Thoracic aorta (tissue), 2 donors: ENCODE measurements around the gene GCNT2. TPM values are rescaled to one million over a fixed set of nuclear protein-coding genes. Genes with fewer than 3 reads are reported as not detected.
"Not testable (repeated sequence)": the region's sequence is repeated elsewhere in the genome, so short reads cannot be mapped to it uniquely, and the experiment has no call there.

Source experiments
- ATAC-seq: fragments of 150-250 bp; one replicate; pipeline ENCODE4 v1.8.0; 2017; ENCODE audit warnings: low read depth; ENCODE audit not compliant: insufficient number of reproducible peaks, low FRiP score
- DNase-seq: peaks from one replicate; pipeline ENCODE4 v3.0.0-alpha.2; 2020; ENCODE audit warnings: low spot score
- H3K27ac ChIP-seq, 2 donors: fragments of 200-600 bp; sonication (generic); 1 replicate in 1 of 2; 2 replicates in 1 of 2; pipeline ENCODE4 v1.5.1; 2016; ENCODE audit warnings: mild to moderate bottlenecking in 2 of 2, moderate library complexity in 2 of 2
- H3K27me3 ChIP-seq: fragments of 200-600 bp; sonication (generic); replicated peaks from 2 replicates; pipeline ENCODE4 v1.6.0; 2016; ENCODE audit warnings: mild to moderate bottlenecking; ENCODE audit not compliant: insufficient read depth
- H3K36me3 ChIP-seq: fragments of 200-600 bp; sonication (generic); one replicate; pipeline ENCODE4 v1.5.1; 2016
- H3K4me1 ChIP-seq, 2 donors: fragments of 200-600 bp; sonication (generic); 1 replicate in 1 of 2; 2 replicates in 1 of 2; pipeline versions ENCODE4 v1.5.1 to v1.6.0; 2016; ENCODE audit warnings: low read depth in 2 of 2, mild to moderate bottlenecking in 1 of 2; ENCODE audit not compliant: control insufficient read depth in 1 of 2
- H3K4me3 ChIP-seq: fragments of 200-600 bp; sonication (generic); 2 replicates; pipeline ENCODE4 v1.5.1; 2016; ENCODE audit warnings: mild to moderate bottlenecking
- H3K9me3 ChIP-seq: fragments of 200-600 bp; sonication (generic); 2 replicates; pipeline ENCODE4 v1.5.1; 2016
- CTCF ChIP-seq: fragments of 200-600 bp; sonication (generic); IDR thresholded peaks from one replicate; pipeline ENCODE4 v1.5.1; 2019; ENCODE audit warnings: antibody characterized with exemption
- total RNA-seq, 2 donors: library from RNA; depleted of rRNA; stranded (reverse); fragments of >200 nt; gene quantifications; one replicate each; pipeline versions ENCODE4 v1.1.0 to v1.2.3, GENCODE V29; 2016

GCNT2 gene
- total RNA-seq, 2 donors from 2014 or later = 29.1 to 44.9 TPM

GRCh38 chr6:10610289-10610688 is 89.1 kb downstream of the GCNT2 start:
- H3K27me3 ChIP-seq = no peaks in the 10 kb centered on the region
- DNase-seq = no peak
- no peak overlapping the region for H3K4me3 ChIP-seq
- H3K9me3 ChIP-seq = no peaks in the 10 kb centered on the region
- ATAC-seq = no peak
- peak overlapping the region; percentile 26 to 54 for H3K27ac ChIP-seq
- no peak for TF ChIP-seq CTCF
- H3K36me3 ChIP-seq = no peaks in the 10 kb centered on the region
- H3K4me1 ChIP-seq = peaks cover 22 to 39% of the 10 kb centered on the region in 2 donors

- Histone ChIP-seq H3K27ac (no peak overlapping the region), H3K4me1 (peaks cover 22 to 39% of the 10 kb centered on the region in 2 donors), H3K4me3 (no peak overlapping the region), H3K27me3 (no peaks in the 10 kb centered on the region), H3K36me3 (no peaks in the 10 kb centered on the region), H3K9me3 (no peaks in the 10 kb centered on the region)
- TF ChIP-seq CTCF = no peak
- ATAC-seq = no peak
- no peak for DNase-seq
These were observed 91.0 kb downstream of the GCNT2 start for GRCh38 chr6:10612161-10612560.

GRCh38 chr6:10613077-10613476 is 91.9 kb downstream of the GCNT2 start:
- TF ChIP-seq CTCF = no peak
- DNase-seq = no peak
- ATAC-seq = no peak
- no peaks in the 10 kb centered on the region for H3K36me3 ChIP-seq
- no peaks in the 10 kb centered on the region for H3K27me3 ChIP-seq
- H3K4me1 ChIP-seq = peaks cover 22 to 42% of the 10 kb centered on the region in 2 donors
- H3K4me3 ChIP-seq = peak overlapping the region; percentile 12
- H3K27ac ChIP-seq = peak overlapping the region in 1 of 2 donors; percentile 53
- no peaks in the 10 kb centered on the region for H3K9me3 ChIP-seq

- Histone ChIP-seq H3K27me3 (no peaks in the 10 kb centered on the region), H3K4me3 (no peak overlapping the region), H3K27ac (peak overlapping the region; percentile 1 to 53), H3K36me3 (no peaks in the 10 kb centered on the region), H3K4me1 (peaks cover 22 to 47% of the 10 kb centered on the region in 2 donors), H3K9me3 (no peaks in the 10 kb centered on the region)
- DNase-seq (no peak), ATAC-seq (no peak)
- no peak for TF ChIP-seq CTCF
These were observed 92.6 kb downstream of the GCNT2 start for GRCh38 chr6:10613723-10614122.

- ATAC-seq (no peak), DNase-seq (no peak)
- no peaks in the 10 kb centered on the region for H3K27me3 ChIP-seq
- TF ChIP-seq CTCF = no peak
- peaks cover 26 to 44% of the 10 kb centered on the region in 2 donors for H3K4me1 ChIP-seq
- H3K27ac ChIP-seq = no peak overlapping the region
- no peak overlapping the region for H3K4me3 ChIP-seq
- no peaks in the 10 kb centered on the region for H3K36me3 ChIP-seq
- H3K9me3 ChIP-seq = no peaks in the 10 kb centered on the region
These were observed 94.5 kb downstream of the GCNT2 start for GRCh38 chr6:10615675-10616074.

GRCh38 chr6:10616266-10616665 is 95.1 kb downstream of the GCNT2 start:
- ATAC-seq, H3K27me3 ChIP-seq, H3K9me3 ChIP-seq, H3K27ac ChIP-seq, H3K36me3 ChIP-seq, H3K4me3 ChIP-seq, DNase-seq: not testable (repeated sequence)
- peaks cover 26 to 45% of the 10 kb centered on the region in 2 donors for H3K4me1 ChIP-seq
